HG03432 (cell line): ENCODE results near the gene RASL10B.
"Not testable (repeated sequence)": the region's sequence is repeated elsewhere in the genome, so short reads cannot be mapped to it uniquely, and the experiment has no call there.

Source experiments
- ATAC-seq: cut with Tn5 transposase; IDR thresholded peaks from one replicate; pipeline ENCODE4 v1.9.1; 2021; ENCODE audit warnings: mild to moderate bottlenecking, moderate library complexity; ENCODE audit not compliant: unreplicated experiment

Gene RASL10B

GRCh38 chr17:35740997-35741931 lies 9.8 kb downstream of the RASL10B start:
- no peak for ATAC-seq

- ATAC-seq, result no peak
Measured at GRCh38 chr17:35742496-35742895, 11.1 kb downstream of the RASL10B start.

GRCh38 chr17:35742896-35743477 lies 11.5 kb downstream of the RASL10B start:
- no peak for ATAC-seq

GRCh38 chr17:35743626-35744328 lies 12.3 kb downstream of the RASL10B start:
- ATAC-seq, result no peak

GRCh38 chr17:35744830-35745229 lies 13.4 kb downstream of the RASL10B start:
- ATAC-seq, result no peak

- ATAC-seq, result no peak
Measured at GRCh38 chr17:35745246-35745645, 13.8 kb downstream of the RASL10B start.

- ATAC-seq, result no peak
Measured at GRCh38 chr17:35745749-35746320, 14.4 kb downstream of the RASL10B start.

- no peak for ATAC-seq
Measured at GRCh38 chr17:35747540-35748017, 16.1 kb downstream of the RASL10B start.

GRCh38 chr17:35748341-35748841 lies 17.0 kb downstream of the RASL10B start:
- ATAC-seq, result no peak

GRCh38 chr17:35748979-35749378 lies 17.5 kb downstream of the RASL10B start:
- ATAC-seq, result no peak

GRCh38 chr17:35749560-35750412 lies 18.3 kb downstream of the RASL10B start:
- no peak for ATAC-seq

GRCh38 chr17:35750526-35751395 lies 19.3 kb downstream of the RASL10B start:
- ATAC-seq, result no peak

GRCh38 chr17:35751541-35751940 lies 20.1 kb downstream of the RASL10B start:
- not testable (repeated sequence) for ATAC-seq

GRCh38 chr17:35752471-35752870 lies 21.0 kb downstream of the RASL10B start:
- ATAC-seq, result no peak

GRCh38 chr17:35752945-35753764 lies 21.7 kb downstream of the RASL10B start, which contains the start of gene GAS2L2:
Gene GAS2L2, minus strand, starts transcription at chr17:35753239. Its CDS starts 389 bp downstream, at chr17:35752850.
- no peak for ATAC-seq

- ATAC-seq, result no peak
Measured at GRCh38 chr17:35757243-35757642, 25.8 kb downstream of the RASL10B start.

- ATAC-seq, result no peak
Measured at GRCh38 chr17:35760587-35760986, 29.1 kb downstream of the RASL10B start, which contains the start of gene C17orf50. Gene C17orf50, plus strand, starts transcription at chr17:35760887. Its CDS starts 55 bp downstream, at chr17:35760942.

GRCh38 chr17:35761601-35762000 lies 30.2 kb downstream of the RASL10B start:
- ATAC-seq, result no peak
